ENCODE data around the gene CFAP57. TPM values are rescaled to one million over a fixed set of nuclear protein-coding genes. Genes with fewer than 3 reads are reported as not detected.
"Not testable (repeated sequence)": the region's sequence is repeated elsewhere in the genome, so short reads cannot be mapped to it uniquely, and the experiment has no call there.

CFAP57 gene
- total RNA-seq, 1 donor from 2014 or later = 0.82 TPM

DNA sequence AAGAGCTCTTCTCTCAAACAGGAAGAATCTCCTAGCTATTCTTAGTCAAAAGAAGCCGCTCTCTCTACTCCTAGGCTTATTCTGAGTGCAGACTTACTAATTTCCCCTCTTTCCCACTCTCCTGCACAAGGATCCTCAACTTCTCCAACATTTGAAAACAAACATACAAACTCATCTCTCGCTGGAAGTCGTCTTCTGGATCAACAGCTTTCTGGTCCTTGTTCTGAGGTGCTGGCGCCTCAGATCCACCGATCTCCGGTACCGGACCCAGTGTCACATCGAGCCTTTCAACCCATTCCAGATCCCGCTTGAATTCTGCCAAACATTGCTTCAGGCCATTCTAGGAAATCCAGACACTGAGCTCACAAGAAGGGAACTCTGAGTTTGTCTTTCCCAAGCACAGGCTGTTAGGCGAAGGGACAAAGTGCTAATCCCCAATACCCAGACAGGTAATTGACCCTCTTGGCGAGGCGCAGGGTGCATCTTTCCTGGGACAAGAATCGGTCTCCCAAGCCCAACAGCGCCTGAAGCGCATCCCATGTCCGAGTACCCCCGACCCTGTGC is 736 bp upstream of the CFAP57 start:
- FAIRE-seq (no peak), DNase-seq (ENCODE audit: low spot score in 2 of 2) (peak in 1 of 2 donors; percentile 7)

DNA sequence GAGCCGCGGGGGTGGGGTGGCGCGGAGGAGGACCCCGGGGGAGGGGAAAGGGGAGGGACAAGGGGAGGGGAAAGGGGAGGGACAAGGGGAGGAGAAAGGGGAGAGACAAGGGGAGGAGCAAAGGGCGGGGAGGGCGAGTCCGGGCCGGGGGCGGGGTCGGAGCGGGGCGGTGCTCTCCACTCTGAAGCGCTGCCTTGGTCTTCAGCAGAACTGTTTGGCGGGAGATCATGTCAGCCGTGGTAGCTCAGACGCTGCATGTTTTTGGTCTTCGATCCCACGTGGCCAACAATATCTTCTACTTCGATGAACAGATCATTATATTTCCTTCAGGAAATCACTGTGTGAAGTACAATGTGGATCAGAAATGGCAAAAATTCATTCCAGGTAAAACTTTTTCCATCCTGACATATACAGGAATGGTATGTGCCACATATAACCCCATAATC is 420 bp downstream of the CFAP57 start:
- DNase-seq (ENCODE audit: low spot score in 2 of 2) = peak; percentile 76 to 91
- FAIRE-seq = no peak

DNA sequence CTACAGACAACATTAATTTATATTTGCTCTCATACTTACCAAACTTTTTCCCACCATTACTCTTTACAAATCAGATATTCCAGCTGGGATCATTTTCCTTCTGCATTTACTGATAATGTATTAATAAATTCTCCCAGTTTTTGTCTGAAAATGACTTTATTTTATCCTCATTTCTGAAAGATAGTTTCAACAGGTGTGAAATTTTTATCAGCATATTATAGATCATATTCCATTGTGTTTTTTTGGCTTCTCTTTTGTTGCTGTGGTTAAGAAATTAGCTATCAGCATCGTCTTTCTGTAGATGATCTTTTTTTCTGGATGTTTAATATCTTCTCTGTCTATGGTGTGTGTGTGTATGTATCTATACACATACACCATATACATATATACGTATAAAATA is 2.7 kb downstream of the CFAP57 start:
- DNase-seq (ENCODE audit: low spot score in 2 of 2) (no peak), FAIRE-seq (no peak)

DNA sequence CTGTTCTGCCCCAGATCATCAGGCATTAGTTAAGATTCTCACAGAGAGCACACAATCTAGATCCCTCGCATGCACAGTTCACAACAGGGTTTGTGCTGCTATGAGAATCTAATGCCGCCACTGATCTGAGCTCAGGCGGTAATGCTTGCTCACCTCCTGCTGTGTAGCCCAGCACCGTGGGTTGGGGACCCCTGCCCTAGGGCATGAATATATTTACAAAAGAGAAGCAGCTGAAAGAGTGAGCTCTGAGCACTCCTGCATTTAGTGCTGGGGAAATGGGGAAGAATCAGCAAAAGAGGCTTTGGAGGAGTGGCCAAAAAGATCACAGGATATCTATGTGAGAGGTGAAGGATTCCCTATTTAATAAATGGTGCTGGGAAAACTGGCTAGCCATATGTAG is 5.6 kb downstream of the CFAP57 start:
- FAIRE-seq (no peak), DNase-seq (ENCODE audit: low spot score in 2 of 2) (no peak)

DNA sequence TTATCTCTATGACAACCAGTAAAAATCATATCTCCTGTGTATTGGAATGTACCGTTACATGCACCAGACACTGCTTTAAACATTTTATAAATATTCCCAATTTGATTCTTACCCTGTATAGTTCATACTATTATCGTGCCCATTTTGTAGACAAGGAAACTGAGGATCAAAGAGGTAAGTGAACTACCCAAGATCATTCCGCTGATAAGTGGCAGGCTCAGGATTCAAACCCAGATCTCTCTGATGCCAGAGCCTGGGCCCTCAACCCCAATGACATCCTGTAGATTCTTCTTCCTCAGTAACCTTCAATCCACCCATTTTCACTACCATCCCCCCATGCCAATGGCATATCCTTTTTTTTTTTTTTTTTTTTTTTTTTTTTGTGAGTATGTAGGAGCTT is 12.3 kb downstream of the CFAP57 start:
- FAIRE-seq = no peak
- DNase-seq (ENCODE audit: low spot score in 2 of 2) = no peak

DNA sequence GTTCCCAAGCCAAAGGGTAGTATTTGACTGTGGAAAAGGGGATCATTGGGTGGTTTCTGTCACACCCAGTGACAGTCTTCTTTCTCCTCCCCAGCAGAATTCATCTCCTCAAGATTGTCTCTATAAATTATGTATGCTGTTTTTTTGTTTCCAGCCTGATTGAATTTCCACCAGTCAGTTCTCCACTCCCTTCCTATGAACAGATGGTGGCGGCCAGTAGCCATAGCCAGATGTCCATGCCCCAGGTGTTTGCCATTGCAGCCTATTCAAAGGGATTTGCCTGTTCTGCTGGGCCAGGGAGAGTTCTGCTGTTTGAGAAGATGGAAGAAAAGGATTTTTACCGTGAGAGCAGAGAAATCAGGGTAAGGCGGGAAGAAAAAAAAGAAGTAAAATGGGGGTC is 12.9 kb downstream of the CFAP57 start:
- DNase-seq (ENCODE audit: low spot score in 2 of 2) (no peak), FAIRE-seq (no peak)

DNA sequence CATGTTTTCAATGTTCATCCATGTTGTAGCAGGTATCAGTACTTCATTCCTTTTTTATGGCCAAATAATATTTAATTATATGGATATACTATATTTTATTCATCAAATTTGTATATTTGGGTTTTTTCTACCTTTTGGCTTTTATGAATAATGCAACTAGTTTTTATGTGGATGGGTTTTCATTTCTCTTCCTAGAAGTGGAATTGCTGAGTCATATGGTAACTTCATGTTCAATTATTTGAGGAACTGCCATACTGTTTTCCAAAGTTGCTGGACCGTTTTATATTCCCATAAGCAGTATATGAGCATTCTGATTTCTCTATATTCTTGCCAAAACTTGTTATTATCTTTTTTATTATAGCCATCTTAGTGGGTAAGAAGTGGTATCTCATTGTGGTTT is 16.0 kb downstream of the CFAP57 start:
- FAIRE-seq = no peak

DNA sequence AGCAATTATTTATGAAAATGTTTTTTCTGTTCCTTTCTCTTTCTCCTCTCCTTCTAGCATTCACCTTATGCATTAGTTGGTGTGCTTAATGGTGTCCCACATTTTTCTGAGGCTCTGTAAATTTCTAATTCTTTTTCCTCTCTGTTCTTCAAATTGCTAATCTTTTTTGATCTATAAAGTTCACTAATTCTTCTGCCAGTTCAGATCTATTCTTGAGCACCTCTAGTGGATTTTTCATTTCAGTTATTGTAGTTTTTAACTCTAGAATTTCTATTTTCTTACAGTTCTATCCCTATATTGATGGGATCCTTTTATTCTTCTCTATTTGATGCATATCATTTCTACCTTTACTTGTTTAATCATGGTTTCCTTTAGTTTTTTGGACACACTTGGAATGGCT is 22.4 kb downstream of the CFAP57 start:
- no peak for FAIRE-seq

More for the DNA sequence above, 16.0 kb downstream of the CFAP57 start:
- no peak for DNase-seq (ENCODE audit: low spot score in 2 of 2)

DNA sequence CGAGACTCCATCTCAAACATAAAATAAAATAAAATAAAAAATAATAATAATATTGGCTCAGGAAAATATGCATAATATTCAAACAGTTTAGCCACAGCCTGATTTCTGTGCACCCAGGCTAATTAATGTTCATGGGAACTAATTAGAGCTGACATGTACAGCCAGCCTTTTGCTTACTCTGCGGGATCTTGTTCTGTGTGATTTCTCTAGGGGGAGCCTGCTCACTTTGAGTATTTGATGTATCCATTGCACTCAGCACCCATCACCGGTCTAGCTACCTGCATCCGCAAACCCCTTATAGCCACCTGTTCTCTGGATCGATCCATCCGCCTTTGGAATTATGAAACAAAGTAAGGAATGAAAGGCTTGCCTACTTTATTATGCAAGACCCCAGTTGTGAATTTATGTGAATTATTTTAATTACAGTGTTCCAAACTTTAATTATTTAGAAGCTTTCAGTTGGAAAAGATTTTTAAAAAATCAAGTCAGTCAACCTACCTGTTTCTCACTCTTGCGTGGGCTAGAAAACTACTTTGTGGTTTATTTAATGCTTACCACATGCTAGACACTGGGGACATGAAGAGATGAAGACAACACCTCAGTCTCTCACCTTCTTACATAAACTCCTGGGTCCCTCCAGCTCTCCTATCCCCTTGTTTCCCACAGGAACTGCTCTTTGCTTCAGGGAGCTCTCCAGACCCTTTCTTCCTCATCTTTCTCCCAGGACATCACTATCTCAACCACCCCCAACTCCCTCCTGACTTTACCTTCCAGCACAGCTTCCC is 25.4 kb downstream of the CFAP57 start:
- FAIRE-seq = no peak
- no peak for DNase-seq (ENCODE audit: low spot score in 2 of 2)

More for the DNA sequence above, 22.4 kb downstream of the CFAP57 start:
- DNase-seq (ENCODE audit: low spot score in 2 of 2) = no peak

DNA sequence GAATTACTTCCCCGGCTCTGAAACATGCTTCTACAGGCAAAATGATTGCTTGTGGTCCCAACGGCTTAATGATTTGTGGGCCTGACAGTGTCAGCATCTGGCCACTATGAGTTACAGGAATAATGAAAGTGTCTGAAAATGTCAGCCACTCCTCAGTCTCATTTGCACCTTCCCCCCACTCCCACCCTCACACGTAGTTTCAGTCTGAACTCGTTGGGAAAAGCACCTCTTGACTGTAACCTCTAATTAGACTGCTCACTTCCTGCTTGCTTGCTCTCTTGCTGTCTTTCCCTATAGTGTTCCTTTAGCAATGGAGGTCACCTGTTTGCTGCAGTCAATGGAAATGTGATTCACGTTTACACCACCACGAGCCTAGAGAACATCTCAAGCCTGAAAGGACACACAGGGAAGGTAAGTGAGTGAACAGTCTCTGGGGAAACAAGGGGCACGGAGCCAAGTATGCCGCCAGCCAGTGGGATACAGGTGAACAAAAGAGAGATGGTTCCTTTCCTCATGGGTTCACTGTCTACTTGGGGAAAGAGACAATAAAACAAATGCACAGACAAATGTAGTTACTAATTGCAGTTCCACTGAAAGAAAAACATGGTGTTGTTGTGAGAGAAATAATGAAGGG is 27.1 kb downstream of the CFAP57 start:
- no peak for DNase-seq (ENCODE audit: low spot score in 2 of 2)
- no peak for FAIRE-seq

DNA sequence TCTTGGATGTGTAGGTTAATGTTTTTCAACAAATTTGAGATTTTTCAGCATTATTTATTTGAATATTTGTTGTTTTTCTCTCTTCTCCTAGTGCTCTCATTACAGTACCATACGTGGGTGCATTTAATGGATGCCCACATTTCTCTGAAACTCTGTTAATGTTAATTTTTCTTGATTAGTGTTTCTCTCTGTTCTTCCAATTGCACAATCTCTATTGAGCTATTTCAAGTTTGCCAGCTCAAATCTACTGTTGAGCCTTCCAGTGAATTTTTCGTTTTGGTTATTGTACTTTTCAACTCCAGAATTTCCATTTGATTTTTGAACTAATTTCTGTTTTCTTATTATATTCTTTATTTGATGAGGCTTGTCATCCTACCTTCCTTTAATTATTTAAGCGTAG is 31.7 kb downstream of the CFAP57 start:
- FAIRE-seq = no peak
- no peak for DNase-seq (ENCODE audit: low spot score in 2 of 2)

DNA sequence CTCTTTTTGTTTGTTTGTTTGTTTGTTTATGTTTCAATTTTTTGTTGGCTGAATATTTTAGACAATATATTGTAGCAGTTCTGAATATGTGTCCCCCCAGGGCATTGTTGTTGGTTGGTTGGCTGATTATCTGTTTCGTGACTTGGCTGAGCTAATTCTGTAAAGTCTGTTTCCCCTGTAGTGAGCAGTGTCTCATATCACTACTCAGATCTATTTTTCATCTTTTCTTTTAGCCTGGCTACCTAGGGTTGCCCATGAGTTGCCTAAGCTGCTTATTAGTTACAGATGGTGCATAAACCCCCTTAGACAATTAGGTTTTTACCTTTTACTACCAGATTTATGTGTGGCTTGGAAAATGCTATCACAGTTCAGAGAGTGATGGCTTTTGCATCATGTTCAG is 32.3 kb downstream of the CFAP57 start:
- DNase-seq (ENCODE audit: low spot score in 2 of 2) = no peak
- no peak for FAIRE-seq

DNA sequence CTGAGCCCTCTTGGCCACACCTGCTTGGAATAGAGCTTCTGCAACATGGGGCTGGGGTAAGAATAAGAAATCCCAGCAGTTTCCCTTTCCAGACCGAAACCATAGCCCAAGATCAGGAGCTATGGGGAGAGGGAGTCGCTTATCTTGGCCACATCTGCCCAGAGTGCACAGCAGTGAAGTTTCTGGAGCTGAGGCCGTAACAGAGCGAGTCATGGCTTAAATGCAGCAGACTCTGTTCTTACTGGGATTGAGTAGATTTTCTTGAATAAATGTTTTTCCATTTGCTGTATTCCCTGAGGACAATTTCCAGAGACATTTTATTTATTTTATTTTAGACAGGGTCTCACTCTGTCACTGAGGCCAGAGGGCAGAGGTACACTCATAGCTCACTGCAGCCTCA is 33.5 kb downstream of the CFAP57 start:
- FAIRE-seq (no peak), DNase-seq (ENCODE audit: low spot score in 2 of 2) (no peak)

DNA sequence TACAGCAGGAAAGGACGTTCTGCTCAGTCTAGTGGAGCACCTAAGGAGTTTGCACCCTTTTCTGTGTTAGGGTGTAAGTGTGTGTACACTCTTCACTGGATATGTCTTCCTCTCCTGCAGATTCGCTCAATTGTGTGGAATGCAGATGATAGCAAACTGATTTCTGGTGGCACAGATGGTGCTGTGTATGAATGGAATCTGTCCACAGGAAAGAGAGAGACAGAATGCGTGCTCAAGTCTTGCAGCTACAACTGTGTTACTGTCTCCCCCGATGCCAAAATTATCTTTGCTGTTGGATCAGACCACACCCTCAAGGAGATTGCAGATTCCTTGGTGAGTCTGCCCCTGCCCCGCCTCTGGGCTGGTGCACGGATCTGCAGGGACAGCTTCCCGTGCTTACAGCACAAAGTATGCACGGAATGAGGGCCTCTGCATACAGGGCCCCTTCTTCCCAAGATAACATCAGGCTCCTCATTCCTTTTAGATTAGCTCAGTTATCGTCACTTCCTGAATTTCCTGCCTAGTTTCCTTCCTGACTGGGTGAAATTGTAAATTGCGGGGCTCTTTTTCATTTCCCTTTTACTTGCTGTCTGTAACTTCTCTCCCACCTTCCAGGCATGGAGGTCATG is 34.6 kb downstream of the CFAP57 start:
- no peak for DNase-seq (ENCODE audit: low spot score in 2 of 2)
- no peak for FAIRE-seq

DNA sequence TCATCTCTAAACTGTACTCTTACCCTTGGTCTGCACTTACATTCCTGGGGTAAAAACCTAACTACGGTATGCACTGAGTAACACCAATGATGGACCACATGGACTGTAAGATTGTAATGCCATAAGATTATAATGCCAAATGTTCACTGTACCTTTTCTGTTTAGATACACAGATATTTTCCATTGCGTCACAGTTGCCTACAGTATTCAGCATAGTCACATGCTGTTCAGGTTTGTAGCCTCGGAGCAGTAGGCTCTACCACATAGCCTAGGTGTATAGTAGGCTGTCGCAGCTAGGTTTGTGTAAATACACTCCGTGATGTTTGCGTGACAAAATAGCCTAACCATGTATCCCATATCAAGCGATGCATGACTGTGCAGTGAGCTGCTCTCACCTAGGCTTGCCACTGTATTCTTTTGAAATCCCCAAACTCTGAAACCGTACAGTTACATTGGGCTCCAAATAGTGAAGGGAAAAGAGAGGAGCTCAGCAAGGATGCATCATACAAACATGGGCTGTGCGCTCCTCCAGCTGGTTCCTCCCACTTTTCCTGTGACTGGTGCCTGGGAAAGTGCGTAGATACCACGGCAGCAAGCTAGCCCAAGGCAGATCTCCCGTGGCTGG is 35.2 kb downstream of the CFAP57 start:
- FAIRE-seq (no peak), DNase-seq (ENCODE audit: low spot score in 2 of 2) (no peak)

DNA sequence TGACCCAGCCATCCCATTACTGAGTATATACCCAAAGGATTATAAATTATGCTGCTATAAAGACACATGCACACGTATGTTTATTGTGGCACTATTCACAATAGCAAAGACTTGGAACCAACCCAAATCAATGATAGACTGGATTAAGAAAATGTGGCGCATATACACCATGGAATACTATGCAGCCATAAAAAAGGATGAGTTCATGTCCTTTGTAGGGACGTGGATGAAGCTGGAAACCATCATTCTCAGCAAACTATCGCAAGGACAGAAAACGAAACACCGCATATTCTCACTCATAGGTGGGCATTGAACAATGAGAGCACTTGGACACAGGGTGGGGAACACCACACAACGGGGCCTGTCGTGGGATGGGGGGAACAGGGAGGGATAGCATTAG is 36.1 kb downstream of the CFAP57 start:
- not testable (repeated sequence) for FAIRE-seq; DNase-seq (ENCODE audit: low spot score in 2 of 2)

DNA sequence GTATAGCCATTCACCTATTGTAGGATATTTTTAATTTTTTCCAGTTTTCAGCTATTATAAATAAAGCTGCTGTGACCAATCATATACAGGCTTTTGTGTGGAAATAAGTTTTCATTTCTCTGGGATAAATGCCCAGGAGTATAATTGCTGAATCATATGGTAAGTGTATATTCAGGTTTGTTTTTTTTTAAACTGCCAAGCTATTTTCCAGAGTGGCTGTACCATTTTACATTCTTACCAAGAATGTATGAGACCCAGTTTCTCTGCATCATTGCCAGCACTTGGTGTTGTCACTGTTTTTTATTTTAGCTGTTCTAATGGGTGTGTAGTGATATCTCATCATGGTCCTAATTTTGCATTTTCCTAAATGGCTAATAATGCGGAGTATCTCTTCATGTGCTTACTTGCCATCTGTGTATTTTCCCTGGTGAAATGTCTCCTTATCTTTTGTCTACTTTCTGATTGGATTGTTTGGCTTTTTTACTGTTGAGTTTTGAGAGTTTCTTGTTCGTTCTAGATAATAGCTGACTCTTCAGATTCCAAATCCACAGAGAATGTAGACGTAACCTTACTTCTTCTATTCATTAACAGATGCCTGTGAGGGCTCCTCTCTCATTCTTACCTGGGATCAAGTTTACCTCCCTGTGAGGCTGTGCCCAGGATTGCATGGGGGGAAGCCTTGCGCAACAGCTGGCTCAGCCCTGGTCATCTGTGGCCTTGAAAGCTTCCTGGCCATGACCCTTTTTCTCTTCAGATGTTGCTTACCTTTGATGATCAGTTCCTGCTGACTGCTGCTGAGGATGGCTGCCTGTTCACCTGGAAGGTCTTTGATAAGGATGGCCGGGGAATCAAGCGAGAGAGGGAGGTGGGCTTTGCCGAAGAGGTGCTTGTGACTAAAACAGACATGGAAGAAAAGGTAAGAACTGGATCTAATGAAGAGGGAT is 42.6 kb downstream of the CFAP57 start:
- DNase-seq (ENCODE audit: low spot score in 2 of 2) = no peak
- no peak for FAIRE-seq

DNA sequence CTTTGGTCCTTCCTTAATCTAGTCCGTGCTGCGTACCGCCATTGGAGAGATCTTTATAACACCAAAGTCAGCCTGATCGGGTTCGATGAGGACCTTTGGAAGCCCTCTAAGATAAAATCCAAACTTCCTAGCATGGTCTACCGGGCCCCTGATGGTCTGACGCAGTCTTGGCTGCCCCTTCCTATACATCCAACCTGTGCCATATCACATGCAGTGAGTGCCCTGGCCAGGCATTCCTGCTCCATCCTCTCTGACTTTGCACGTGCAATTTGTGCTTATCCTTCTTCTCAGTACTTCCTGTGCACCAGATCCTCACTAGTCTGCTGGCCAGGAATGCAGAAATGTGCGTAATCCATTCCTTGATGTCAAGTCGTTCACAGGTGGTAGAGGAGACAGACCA is 45.6 kb downstream of the CFAP57 start:
- DNase-seq (ENCODE audit: low spot score in 2 of 2) (no peak), FAIRE-seq (no peak)

DNA sequence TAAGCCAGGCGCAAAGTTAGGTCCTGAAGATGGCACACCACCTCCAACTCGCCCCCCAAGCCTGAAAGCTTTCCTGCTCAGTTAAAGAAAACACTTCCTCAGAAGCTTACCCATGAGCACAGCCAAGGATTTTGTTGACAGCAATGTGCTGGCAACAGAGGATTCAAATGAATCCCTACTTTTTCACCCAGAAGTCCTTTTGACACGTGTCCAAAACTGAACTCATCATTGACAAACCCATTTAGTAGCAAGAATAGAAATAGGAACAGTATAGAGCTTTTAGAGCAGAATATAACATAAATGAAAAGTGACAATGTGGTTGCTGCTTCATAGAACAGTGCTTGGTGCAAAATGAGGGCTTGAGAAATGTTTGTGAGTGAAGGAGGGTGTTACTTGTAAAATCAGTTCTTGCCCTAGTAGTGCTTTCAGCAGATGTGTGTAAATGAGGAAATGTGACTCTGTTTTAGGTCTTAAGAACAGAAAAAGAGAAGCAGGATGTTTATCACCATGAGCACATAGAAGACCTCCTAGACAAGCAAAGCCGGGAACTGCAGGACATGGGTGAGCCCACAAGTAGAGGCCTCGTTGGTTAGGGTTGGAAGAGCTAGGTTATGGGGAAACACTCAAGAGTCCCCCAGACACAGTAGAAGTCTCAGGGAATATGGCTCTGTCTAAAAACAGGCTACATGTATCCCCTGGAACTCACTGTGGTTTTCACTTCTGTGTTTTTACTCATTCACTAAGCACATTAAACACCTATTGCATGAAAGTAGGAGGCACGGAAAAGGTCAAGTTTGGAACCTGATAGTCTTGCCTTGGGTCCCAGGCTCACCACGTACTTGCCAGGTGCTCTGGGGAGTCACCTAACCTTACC is 49.0 kb downstream of the CFAP57 start:
- no peak for DNase-seq (ENCODE audit: low spot score in 2 of 2)
- no peak for FAIRE-seq
